GM18951 (cell line): ENCODE measurements around the gene INTS3.

Experiments used
- POLR2A ChIP-seq: IDR thresholded peaks from 4 replicates; pipeline ENCODE4 v1.6.1; 2011; ENCODE audit warnings: mild to moderate bottlenecking; ENCODE audit not compliant: insufficient read length, insufficient read depth; ENCODE audit errors: extremely low read depth
- in situ Hi-C: fragments of 300-500 bp; cut with MboI; formaldehyde crosslinking; loops from one replicate; pipeline ENCODE4 v1.12.0; 2022; ENCODE audit warnings: low sequenced_read_pairs, mixed read lengths, inconsistent platforms; ENCODE audit not compliant: unreplicated experiment

The INTS3 gene

DNA sequence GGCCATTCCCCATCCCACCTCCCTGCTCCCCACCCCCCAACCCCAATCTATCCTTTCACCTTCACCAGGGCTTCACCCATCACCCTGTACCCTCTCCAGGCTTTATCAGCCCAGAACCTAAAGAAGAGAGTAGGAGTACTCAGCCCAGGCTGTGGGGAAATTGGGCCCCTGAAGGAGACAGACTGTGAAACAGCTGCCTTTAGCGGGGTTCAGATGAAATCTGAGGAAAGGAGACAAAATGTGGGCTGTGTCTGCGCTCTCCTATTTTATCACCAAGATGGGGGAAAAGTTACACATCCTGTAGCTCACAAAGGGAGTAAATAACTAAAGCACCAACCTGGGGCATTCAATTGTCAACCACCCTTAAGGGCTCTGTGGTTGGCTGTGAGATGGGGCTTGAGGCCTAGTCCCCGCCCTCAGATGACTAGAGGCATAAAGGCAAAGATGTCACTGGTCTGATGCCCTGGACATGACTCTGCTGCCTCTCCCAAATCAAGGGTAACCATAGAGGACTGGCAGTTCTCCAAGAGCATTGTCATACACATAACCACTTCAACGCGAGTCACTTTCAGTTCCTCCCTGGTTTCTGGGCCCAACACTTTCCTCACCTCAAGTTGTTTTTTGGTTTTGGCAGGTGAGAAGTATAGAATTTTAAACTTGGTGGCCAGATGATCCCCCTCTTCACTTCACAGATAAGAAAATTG, 77.3 kb downstream of the INTS3 start:
- peak; percentile 25 for TF ChIP-seq POLR2A
- in situ Hi-C loops, result no loop called here

DNA sequence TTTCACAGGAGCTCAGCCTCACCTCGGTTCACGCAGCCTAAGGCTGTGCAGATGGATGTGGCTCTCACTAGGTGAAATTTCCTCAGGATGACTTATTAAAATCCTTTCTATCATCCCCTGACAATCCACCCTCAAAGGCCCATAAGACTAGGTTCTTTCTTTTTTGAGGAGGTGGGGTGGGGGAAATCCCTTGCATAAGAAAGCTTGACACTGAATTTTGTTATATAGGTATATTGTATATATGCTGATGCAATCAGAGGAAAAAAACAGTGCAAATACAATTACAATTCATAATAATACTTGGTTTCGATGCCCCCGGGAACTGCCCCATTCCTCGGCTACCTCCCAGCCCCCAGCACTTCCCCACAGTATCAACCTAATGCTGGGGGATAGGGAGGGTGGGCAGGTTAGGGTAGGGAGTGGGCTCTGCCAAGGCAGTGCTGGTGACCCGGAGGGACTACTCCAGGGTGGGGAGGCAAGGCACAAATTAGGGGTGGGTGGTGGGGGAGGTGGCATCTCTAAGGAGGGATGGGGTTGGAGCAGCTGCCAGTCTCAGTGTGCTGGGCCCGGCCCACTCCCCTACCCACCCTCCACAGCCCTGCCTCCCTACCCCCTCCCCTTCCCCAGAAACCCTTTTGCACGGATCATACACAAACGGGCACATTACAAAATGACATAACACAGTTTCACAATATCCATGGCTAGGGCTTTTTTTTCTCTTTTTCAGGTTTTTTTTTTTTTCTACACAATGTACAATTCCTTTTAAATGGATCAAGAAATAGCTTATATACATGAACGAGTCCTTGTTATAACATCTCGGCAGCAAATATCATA, 78.3 kb downstream of the INTS3 start:
- in situ Hi-C loops, result no loop called here
- TF ChIP-seq POLR2A, result no peak

DNA sequence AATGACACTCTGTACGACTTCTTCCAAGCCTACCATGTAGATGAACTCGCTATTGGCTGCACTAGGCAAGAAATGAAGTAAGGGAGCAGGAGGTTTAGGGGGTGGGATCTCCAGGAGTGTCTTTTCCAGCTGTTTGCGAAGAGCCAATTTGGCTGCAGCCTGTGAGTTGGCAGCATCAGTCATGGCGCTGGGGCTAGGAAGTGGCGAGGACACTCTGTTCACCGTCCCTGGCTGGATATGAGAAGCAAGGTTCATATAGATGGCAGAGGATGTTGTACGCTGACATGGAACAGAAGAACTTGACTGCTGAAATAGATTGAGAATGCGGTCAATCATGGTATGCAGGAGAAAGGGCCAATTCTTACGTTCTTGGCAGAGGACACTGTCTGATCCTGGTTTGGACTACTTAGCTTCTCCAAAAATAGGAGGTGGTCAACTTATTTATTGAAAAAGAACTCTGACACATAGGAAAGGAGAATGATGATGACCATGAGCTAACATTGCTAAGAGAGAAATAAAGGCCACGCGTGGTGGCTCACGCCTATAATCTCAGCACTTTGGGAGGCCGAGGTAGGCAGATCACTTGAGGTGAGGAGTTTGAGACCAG, 88.5 kb downstream of the INTS3 start:
- in situ Hi-C loops, result no loop called here

DNA sequence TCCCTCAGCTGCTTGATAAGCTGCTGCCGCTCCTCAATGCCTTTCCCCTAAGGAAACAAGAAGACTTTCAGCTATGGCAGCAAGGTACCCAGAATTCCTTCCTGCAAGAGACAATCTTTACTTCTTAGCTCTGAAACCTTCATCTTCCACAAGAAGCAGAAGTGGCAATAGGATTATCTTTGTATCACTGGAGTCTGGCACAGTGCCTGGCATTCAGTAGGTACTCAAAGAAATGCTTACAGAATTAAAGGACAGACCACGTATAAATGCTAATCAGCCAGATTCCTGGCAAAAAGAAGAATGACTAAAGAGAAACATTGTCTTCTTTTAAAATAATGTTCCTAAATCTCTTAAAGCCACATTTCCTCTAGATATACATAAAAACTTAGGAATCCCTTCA, 91.0 kb downstream of the INTS3 start:
- no peak for TF ChIP-seq POLR2A
- in situ Hi-C loops, result no loop called here

More for the DNA sequence above, 88.5 kb downstream of the INTS3 start:
- TF ChIP-seq POLR2A, result no peak
